Ishikawa (cell line): ENCODE measurements around the gene MSANTD1.

ENCODE experiments used
- CEBPB ChIP-seq: IDR thresholded peaks from 2 replicates; pipeline ENCODE4 v1.6.1; 2012
- CREB1 ChIP-seq: IDR thresholded peaks from 2 replicates; pipeline ENCODE4 v1.6.1; 2012; ENCODE audit warnings: low read depth
- EGR1 ChIP-seq: IDR thresholded peaks from 2 replicates; pipeline ENCODE4 v1.6.1; 2012
- EP300 ChIP-seq: IDR thresholded peaks from 2 replicates; pipeline ENCODE4 v1.6.1; 2012; ENCODE audit warnings: borderline replicate concordance
- FOXM1 ChIP-seq: IDR thresholded peaks from 2 replicates; pipeline ENCODE4 v1.6.1; 2012; ENCODE audit warnings: low read depth, borderline replicate concordance
- NFIC ChIP-seq: IDR thresholded peaks from 2 replicates; pipeline ENCODE4 v1.6.1; 2012
- RAD21 ChIP-seq: IDR thresholded peaks from 2 replicates; pipeline ENCODE4 v1.6.1; 2012; ENCODE audit warnings: low read depth
- TAF1 ChIP-seq: IDR thresholded peaks from 2 replicates; pipeline ENCODE4 v1.6.1; 2012; ENCODE audit warnings: low read depth, mild to moderate bottlenecking
- TCF12 ChIP-seq: IDR thresholded peaks from 2 replicates; pipeline ENCODE4 v1.6.1; 2012; ENCODE audit warnings: low read depth
- YY1 ChIP-seq: IDR thresholded peaks from 2 replicates; pipeline ENCODE4 v1.6.1; 2012; ENCODE audit warnings: low read depth
- TF ChIP-seq, protein P1 (sequence below): IDR thresholded peaks from 2 replicates; pipeline ENCODE4 v1.6.1; 2012
- TF ChIP-seq, protein P2 (sequence below): IDR thresholded peaks from 2 replicates; pipeline ENCODE4 v1.6.1; 2012
- TF ChIP-seq, protein P3 (sequence below): IDR thresholded peaks from 2 replicates; pipeline ENCODE4 v1.6.1; 2012; ENCODE audit warnings: low read depth, mild to moderate bottlenecking

DNA sequence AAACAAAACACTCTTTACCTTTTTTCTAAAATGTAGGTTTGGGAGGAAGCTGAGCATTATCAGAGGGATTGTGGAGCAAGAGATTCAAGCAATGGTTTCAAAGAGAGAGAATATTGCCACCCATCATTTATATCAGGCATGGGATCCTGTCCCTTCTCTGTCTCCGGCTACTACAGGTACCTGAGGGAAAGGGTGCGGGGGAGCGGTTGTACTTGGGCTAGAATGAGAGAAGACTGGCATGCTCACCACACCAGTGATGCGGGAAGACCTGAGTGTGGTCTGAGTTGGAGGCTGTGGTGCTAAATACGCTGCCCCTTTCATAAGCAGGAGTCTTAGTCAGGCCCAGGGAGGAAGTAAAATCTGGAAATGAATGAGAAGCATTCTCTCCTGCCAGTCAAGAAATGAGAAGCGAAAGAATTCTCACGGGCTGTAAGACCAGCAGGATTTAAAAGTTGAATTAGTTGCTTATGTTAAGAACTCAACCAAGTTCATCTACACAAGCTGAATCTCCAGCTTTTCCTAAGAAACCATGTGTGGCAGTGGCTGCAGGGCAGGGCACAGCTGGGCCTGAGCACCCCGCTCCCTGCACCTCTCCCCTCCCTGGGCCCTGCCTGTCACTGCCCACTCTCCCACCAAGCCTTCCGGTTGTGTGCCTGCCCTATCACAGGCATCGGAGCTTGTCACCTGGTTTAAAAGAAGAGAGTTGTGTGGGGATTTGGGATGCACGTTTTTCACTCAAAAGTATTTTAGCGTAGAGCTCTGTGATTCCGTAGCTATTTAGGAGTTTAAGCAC, 24.8 kb upstream of the MSANTD1 start:
- TF ChIP-seq, protein P1, sequence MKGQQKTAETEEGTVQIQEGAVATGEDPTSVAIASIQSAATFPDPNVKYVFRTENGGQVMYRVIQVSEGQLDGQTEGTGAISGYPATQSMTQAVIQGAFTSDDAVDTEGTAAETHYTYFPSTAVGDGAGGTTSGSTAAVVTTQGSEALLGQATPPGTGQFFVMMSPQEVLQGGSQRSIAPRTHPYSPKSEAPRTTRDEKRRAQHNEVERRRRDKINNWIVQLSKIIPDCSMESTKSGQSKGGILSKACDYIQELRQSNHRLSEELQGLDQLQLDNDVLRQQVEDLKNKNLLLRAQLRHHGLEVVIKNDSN, result no peak
- TF ChIP-seq EP300 (no peak), CREB1 (no peak), EGR1 (no peak), CEBPB (no peak), TAF1 (no peak), RAD21 (no peak), NFIC (no peak), TCF12 (no peak), FOXM1 (no peak), YY1 (no peak)
- TF ChIP-seq, protein P2, sequence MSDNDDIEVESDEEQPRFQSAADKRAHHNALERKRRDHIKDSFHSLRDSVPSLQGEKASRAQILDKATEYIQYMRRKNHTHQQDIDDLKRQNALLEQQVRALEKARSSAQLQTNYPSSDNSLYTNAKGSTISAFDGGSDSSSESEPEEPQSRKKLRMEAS, result no peak
- TF ChIP-seq, protein P3, sequence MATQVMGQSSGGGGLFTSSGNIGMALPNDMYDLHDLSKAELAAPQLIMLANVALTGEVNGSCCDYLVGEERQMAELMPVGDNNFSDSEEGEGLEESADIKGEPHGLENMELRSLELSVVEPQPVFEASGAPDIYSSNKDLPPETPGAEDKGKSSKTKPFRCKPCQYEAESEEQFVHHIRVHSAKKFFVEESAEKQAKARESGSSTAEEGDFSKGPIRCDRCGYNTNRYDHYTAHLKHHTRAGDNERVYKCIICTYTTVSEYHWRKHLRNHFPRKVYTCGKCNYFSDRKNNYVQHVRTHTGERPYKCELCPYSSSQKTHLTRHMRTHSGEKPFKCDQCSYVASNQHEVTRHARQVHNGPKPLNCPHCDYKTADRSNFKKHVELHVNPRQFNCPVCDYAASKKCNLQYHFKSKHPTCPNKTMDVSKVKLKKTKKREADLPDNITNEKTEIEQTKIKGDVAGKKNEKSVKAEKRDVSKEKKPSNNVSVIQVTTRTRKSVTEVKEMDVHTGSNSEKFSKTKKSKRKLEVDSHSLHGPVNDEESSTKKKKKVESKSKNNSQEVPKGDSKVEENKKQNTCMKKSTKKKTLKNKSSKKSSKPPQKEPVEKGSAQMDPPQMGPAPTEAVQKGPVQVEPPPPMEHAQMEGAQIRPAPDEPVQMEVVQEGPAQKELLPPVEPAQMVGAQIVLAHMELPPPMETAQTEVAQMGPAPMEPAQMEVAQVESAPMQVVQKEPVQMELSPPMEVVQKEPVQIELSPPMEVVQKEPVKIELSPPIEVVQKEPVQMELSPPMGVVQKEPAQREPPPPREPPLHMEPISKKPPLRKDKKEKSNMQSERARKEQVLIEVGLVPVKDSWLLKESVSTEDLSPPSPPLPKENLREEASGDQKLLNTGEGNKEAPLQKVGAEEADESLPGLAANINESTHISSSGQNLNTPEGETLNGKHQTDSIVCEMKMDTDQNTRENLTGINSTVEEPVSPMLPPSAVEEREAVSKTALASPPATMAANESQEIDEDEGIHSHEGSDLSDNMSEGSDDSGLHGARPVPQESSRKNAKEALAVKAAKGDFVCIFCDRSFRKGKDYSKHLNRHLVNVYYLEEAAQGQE, result no peak
